ENCODE results near the gene HPCAL4. TPM values are rescaled to one million over a fixed set of nuclear protein-coding genes. Genes with fewer than 3 reads are reported as not detected.

HPCAL4 gene
- total and polyA plus RNA-seq, 2 experiments from 2014 or later = not detected

- H3K27ac ChIP-seq = no peak overlapping the region
- H3F3A ChIP-seq (ENCODE audit: insufficient read depth) = 0 out of 2 replicates have a peak, but pooled peaks cover 5% of the 10 kb centered on the region
- TF ChIP-seq EZH2phosphoT487 (IDR thresholded peaks at IDR 0.05; ENCODE audit: insufficient read depth, low read depth) (no peak), EZH2 (IDR thresholded peaks at IDR 0.05; ENCODE audit: insufficient read depth, poor library complexity, severe bottlenecking) (no peak)
- H3K9me3 ChIP-seq (ENCODE audit: low read depth) = no peaks in the 10 kb centered on the region
- no peaks in the 10 kb centered on the region for H3K4me1 ChIP-seq (ENCODE audit: insufficient read depth)
- H3K4me3 ChIP-seq = no peak overlapping the region
- no peaks in the 10 kb centered on the region for H4K20me1 ChIP-seq (ENCODE audit: insufficient read depth)
- 62 to 66% methylated on average over 5 of the region's 5 CpGs for WGBS, 2 experiments (ENCODE audit: low coverage in 1 of 2, low lambda C conversion rate in 2 of 2, missing lambda C conversion rate in 2 of 2)
- no peak overlapping the region for H3K4me2 ChIP-seq (ENCODE audit: unreplicated experiment)
- no peaks in the 10 kb centered on the region for H3K36me3 ChIP-seq (ENCODE audit: low read depth)
- in situ Hi-C loops (cut with MboI) = no loop called here
- H2AFZ ChIP-seq = no peak overlapping the region
- 0 out of 2 replicates have a peak, but pooled peaks cover 14% of the 10 kb centered on the region for H3K27me3 ChIP-seq (replicated peaks; ENCODE audit: insufficient read depth)
- H3K79me2 ChIP-seq (ENCODE audit: insufficient read depth) = no peaks in the 10 kb centered on the region
- H3K9me2 ChIP-seq (ENCODE audit: insufficient read depth) = no peaks in the 10 kb centered on the region
- H3K9ac ChIP-seq = no peak overlapping the region
- no peak for DNase-seq
Measured at GRCh38 chr1:39655578-39656268, 35.5 kb downstream of the HPCAL4 start.

GRCh38 chr1:39654291-39654690, 36.9 kb downstream of the HPCAL4 start:
- Histone ChIP-seq H3K9ac (no peak overlapping the region), H3K9me3 (ENCODE audit: low read depth) (no peaks in the 10 kb centered on the region), H3K36me3 (ENCODE audit: low read depth) (no peaks in the 10 kb centered on the region)

GRCh38 chr1:39653546-39654031, 37.6 kb downstream of the HPCAL4 start:
- Histone ChIP-seq H3K27me3 (replicated peaks; ENCODE audit: insufficient read depth) (0 out of 2 replicates have a peak, but pooled peaks cover 7% of the 10 kb centered on the region), H4K20me1 (ENCODE audit: insufficient read depth) (no peaks in the 10 kb centered on the region), H3K27ac (no peak overlapping the region), H3K4me2 (ENCODE audit: unreplicated experiment) (no peak overlapping the region), H3K79me2 (ENCODE audit: insufficient read depth) (no peaks in the 10 kb centered on the region), H3F3A (ENCODE audit: insufficient read depth) (0 out of 2 replicates have a peak, but pooled peaks cover 5% of the 10 kb centered on the region), H3K4me3 (no peak overlapping the region), H3K36me3 (ENCODE audit: low read depth) (no peaks in the 10 kb centered on the region), H2AFZ (no peak overlapping the region), H3K4me1 (ENCODE audit: insufficient read depth) (no peaks in the 10 kb centered on the region), H3K9me2 (ENCODE audit: insufficient read depth) (no peaks in the 10 kb centered on the region), H3K9me3 (ENCODE audit: low read depth) (no peaks in the 10 kb centered on the region), H3K9ac (no peak overlapping the region)
- TF ChIP-seq EZH2phosphoT487 (IDR thresholded peaks at IDR 0.05; ENCODE audit: insufficient read depth, low read depth) (no peak), EZH2 (IDR thresholded peaks at IDR 0.05; ENCODE audit: insufficient read depth, poor library complexity, severe bottlenecking) (no peak)
- DNase-seq = peak; percentile 83
- in situ Hi-C loops (cut with MboI) = loop anchor here (5.0 kb wide), 1 partner anchor 36 kb away; no protein-coding TSS in a partner anchor
- 7 to 8% methylated on average over 8 of the region's 8 CpGs for WGBS, 2 experiments (ENCODE audit: low coverage in 1 of 2, low lambda C conversion rate in 2 of 2, missing lambda C conversion rate in 2 of 2)

More at GRCh38 chr1:39654291-39654690, 36.9 kb downstream of the HPCAL4 start:
- no peak overlapping the region for H2AFZ ChIP-seq
- H3K4me3 ChIP-seq = no peak overlapping the region
- H3K4me1 ChIP-seq (ENCODE audit: insufficient read depth) = no peaks in the 10 kb centered on the region
- no peak overlapping the region for H3K4me2 ChIP-seq (ENCODE audit: unreplicated experiment)
- no peaks in the 10 kb centered on the region for H4K20me1 ChIP-seq (ENCODE audit: insufficient read depth)
- 0 out of 2 replicates have a peak, but pooled peaks cover 5% of the 10 kb centered on the region for H3F3A ChIP-seq (ENCODE audit: insufficient read depth)
- H3K27me3 ChIP-seq (replicated peaks; ENCODE audit: insufficient read depth) = 0 out of 2 replicates have a peak, but pooled peaks cover 7% of the 10 kb centered on the region
- TF ChIP-seq EZH2 (IDR thresholded peaks at IDR 0.05; ENCODE audit: insufficient read depth, poor library complexity, severe bottlenecking) = no peak
- TF ChIP-seq EZH2phosphoT487 (IDR thresholded peaks at IDR 0.05; ENCODE audit: insufficient read depth, low read depth) = no peak
- H3K9me2 ChIP-seq (ENCODE audit: insufficient read depth) = no peaks in the 10 kb centered on the region
- peak; percentile 50 for DNase-seq
- in situ Hi-C loops (cut with MboI) = loop anchor here (5.0 kb wide), 1 partner anchor 37 kb away; no protein-coding TSS in a partner anchor
- no peak overlapping the region for H3K27ac ChIP-seq
- H3K79me2 ChIP-seq (ENCODE audit: insufficient read depth) = no peaks in the 10 kb centered on the region
- WGBS, 2 experiments (ENCODE audit: low coverage in 1 of 2, low lambda C conversion rate in 2 of 2, missing lambda C conversion rate in 2 of 2) = 67 to 70% methylated on average over 7 of the region's 7 CpGs

- Histone ChIP-seq H3K9ac (no peak overlapping the region), H3K9me2 (ENCODE audit: insufficient read depth) (no peaks in the 10 kb centered on the region), H3K4me2 (ENCODE audit: unreplicated experiment) (no peak overlapping the region), H3K9me3 (ENCODE audit: low read depth) (no peaks in the 10 kb centered on the region), H3K36me3 (ENCODE audit: low read depth) (no peaks in the 10 kb centered on the region), H3K27ac (no peak overlapping the region), H3K4me3 (no peak overlapping the region), H3K27me3 (replicated peaks; ENCODE audit: insufficient read depth) (0 out of 2 replicates have a peak, but pooled peaks cover 7% of the 10 kb centered on the region), H3K79me2 (ENCODE audit: insufficient read depth) (no peaks in the 10 kb centered on the region), H3K4me1 (ENCODE audit: insufficient read depth) (no peaks in the 10 kb centered on the region), H3F3A (ENCODE audit: insufficient read depth) (0 out of 2 replicates have a peak, but pooled peaks cover 5% of the 10 kb centered on the region), H2AFZ (no peak overlapping the region), H4K20me1 (ENCODE audit: insufficient read depth) (no peaks in the 10 kb centered on the region)
- 67 to 82% methylated on average over 2 of the region's 2 CpGs for WGBS, 2 experiments (ENCODE audit: low coverage in 1 of 2, low lambda C conversion rate in 2 of 2, missing lambda C conversion rate in 2 of 2)
- TF ChIP-seq EZH2phosphoT487 (IDR thresholded peaks at IDR 0.05; ENCODE audit: insufficient read depth, low read depth) (no peak), EZH2 (IDR thresholded peaks at IDR 0.05; ENCODE audit: insufficient read depth, poor library complexity, severe bottlenecking) (no peak)
- in situ Hi-C loops (cut with MboI) = loop anchor here (5.0 kb wide), 1 partner anchor 35 kb away; no protein-coding TSS in a partner anchor
- no peak for DNase-seq
Measured at GRCh38 chr1:39652554-39652953, 38.7 kb downstream of the HPCAL4 start.
